GDM1 (cell line): ENCODE data around the gene PRR14L.
"Not testable (repeated sequence)": the region's sequence is repeated elsewhere in the genome, so short reads cannot be mapped to it uniquely, and the experiment has no call there.

Source experiments
- DNase-seq: peaks from one replicate; lab custom pipeline; 2025; lab: John Stamatoyannopoulos, UW

The PRR14L gene

GRCh38 chr22:31749636-31750364 lies at the start of gene PRR14L:
Gene PRR14L (minus strand): TSS chr22:31750132. CDS start chr22:31738860, 11,272 bp downstream.
- peak; percentile 96 for DNase-seq

DNA sequence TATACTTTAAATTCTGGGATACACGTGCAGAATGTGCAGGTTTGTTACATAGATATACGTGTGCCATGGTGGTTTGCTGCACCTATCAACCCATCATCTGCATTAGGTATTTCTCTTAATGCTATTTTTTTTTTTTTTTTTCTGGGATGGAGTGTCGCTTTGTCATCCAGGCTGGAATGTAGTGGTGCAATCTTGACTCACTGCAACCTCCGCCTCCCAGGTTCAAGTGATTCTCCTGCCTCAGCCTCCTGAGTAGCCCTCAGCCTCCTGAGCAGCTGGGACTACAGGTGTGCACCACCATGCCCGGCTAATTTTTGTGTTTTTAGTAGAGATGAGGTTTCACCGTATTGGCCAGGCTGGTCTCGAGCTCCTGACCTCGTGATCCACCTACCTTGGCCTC lies 49.4 kb upstream of the PRR14L start:
- DNase-seq = not testable (repeated sequence)

GRCh38 chr22:31790240-31790639 lies 40.3 kb upstream of the PRR14L start:
- DNase-seq = no peak

- no peak for DNase-seq
Measured at GRCh38 chr22:31789803-31790202, 39.9 kb upstream of the PRR14L start.

- no peak for DNase-seq
Measured at GRCh38 chr22:31776231-31776630, 26.3 kb upstream of the PRR14L start.

GRCh38 chr22:31773416-31773815 lies 23.5 kb upstream of the PRR14L start:
- DNase-seq = no peak

GRCh38 chr22:31768422-31769059 lies 18.6 kb upstream of the PRR14L start:
- no peak for DNase-seq

- no peak for DNase-seq
Measured at GRCh38 chr22:31764785-31765184, 14.9 kb upstream of the PRR14L start.

- DNase-seq = not testable (repeated sequence)
Measured at GRCh38 chr22:31758860-31759259, 8.9 kb upstream of the PRR14L start.

- no peak for DNase-seq
Measured at GRCh38 chr22:31757265-31757664, 7.3 kb upstream of the PRR14L start.

DNA sequence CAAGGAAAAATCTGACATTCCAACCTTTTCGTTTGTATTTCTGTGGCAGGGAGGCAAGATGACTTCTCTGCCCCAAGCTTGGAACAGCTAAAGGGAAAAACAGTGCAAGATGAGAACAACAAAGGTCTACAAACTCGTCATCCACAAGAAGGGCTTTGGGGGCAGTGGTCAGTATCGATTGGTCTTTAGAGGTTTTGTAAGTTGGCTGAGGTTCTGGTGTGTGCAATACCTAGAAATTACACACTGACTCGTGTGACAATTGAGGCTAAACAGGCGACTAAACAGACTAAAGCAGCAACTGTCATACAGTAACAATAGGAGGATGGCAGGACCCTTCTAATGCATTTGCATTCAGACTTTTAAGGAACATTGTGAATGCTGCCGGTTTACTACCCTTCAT lies 4.9 kb upstream of the PRR14L start:
- no peak for DNase-seq

- peak; percentile 96 for DNase-seq
Measured at GRCh38 chr22:31753634-31754501, 3.9 kb upstream of the PRR14L start, which contains the start of gene DEPDC5. Gene DEPDC5 (plus strand): TSS chr22:31754019. CDS start chr22:31754922, 903 bp downstream.

DNA sequence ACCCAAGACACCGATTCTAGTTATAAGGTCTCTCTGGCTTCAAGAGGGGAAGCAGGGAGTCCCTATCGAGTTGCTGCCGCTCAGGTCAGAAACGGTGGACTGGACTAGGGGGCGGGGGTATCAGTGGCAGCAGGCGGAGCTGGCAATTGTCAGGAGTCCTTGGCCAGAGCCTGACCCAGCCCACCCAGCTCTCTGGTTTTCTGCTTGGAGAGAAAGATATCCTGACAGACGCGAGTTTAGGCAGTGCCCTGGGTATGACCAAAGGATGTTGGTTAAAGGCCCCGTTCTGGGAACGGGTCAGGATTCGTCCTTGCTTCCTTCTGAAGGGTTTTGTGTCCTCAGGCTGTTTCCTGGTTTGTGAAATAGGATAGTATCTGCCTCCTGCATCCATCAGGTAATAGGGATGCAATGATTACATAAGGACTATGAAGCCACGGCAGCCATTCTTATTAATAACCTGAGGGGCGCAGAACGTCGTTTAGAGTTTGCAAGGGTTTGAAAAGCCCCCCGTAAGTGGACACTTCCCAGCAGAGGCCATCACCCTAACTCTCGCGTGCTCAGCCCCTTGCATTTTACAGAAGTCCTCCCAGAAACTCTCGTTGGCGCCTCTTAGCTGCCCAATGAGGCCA lies 3.2 kb upstream of the PRR14L start:
- DNase-seq = no peak

GRCh38 chr22:31752096-31752847 lies 2.3 kb upstream of the PRR14L start:
- DNase-seq = no peak

DNA sequence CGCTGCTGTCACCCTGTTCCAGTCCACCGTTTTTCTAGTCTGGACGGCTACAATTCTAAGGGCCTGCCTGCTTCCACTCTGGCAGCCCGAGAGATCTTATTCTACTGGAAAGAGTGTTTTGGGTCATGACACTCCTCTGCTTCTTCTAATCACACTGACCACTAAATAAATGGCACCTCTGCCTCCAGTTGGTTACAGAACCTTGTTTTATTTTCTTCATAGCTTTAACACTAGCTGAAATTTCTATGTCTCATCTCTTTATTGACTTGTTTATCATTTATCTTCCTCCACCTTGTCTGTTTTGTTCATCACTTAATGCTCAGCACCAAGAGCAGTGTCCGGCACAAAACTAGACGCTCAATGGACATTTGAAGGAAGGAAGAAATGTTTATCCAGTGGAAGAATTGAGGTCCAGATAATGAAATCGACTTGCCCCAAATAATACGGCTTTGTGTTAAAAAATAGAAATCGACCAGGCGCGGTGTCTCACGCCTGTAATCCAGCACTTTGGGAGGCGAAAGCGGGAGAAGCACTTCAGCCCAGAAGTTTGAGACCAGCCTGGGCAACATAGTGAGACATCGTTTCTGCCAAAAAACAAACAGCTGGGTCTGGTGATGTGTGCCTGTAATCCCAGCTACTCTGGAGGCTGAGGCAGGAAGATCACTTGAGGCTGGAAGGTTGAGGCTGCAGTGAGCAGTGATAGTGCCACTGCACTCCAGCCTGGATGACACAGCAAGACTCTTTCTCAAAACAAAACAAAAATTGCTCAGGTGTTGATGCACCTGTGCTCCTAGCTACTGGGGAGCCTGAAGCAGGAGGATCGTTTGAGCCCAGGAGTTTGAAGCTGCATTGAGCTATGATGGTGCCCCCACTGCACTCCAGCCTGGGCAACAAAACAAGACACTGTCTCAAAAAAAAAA lies 693 bp upstream of the PRR14L start:
- no peak for DNase-seq

GRCh38 chr22:31748490-31748889 lies 1.4 kb downstream of the PRR14L start:
- no peak for DNase-seq

DNA sequence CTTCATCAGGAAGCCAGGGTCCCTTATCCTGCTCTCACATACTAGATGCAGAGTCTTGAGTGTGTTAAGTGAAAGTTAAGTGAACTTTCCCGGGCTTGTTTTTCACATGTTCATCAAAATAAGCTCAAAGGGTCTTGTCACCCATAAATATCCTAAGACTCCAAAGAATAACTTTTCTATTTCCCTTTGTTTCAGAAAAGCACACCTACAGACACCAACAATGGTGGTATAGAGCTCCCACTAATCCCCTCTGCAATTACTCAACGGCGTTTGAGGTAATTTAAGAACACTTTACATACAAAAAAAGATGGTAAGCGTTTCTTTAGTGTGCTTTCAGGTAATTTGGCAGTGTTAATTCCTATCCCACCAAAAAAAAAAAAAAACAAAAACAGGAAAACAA lies 2.5 kb downstream of the PRR14L start:
- no peak for DNase-seq

- no peak for DNase-seq
Measured at GRCh38 chr22:31743871-31744270, 6.1 kb downstream of the PRR14L start.

DNA sequence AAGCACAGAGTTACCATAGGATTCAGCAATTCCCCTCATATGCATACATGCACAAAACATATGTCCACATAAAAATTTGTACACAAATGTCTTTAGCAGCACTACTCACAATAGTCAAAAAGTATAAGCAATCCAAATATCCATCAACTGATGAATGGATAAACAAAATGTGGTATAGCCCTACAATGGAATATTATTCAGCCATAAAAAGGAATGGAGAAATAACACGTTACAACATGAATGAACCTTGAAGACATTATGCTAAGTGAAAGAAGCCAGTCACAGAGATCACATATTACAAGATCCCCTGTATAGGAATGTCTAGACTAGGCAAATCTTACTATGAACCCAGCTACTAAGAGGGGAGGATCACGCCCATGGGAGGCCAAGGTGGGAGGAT lies 7.2 kb downstream of the PRR14L start:
- no peak for DNase-seq

- no peak for DNase-seq
Measured at GRCh38 chr22:31742115-31742514, 7.8 kb downstream of the PRR14L start.
